Testis (tissue), 2 donors: Measurements from ENCODE around the gene MEMO1.

Experiments
- POLR2A ChIP-seq: fragments of 450-650 bp; IDR thresholded peaks from one replicate; pipeline ENCODE4 v1.6.1; 2017; ENCODE audit warnings: antibody characterized with exemption, mild to moderate bottlenecking, moderate library complexity
- TF ChIP-seq, protein P1 (sequence below), 3 experiments: fragments of 450-650 bp in 2 of 3; fragments of 200-600 bp in 1 of 3; sonication (generic) in 1 of 3; IDR thresholded peaks; one replicate each; pipeline ENCODE4 v1.5.1; 2016 to 2019; ENCODE audit warnings: antibody characterized with exemption in 3 of 3, mild to moderate bottlenecking in 2 of 3, moderate library complexity in 1 of 3

DNA sequence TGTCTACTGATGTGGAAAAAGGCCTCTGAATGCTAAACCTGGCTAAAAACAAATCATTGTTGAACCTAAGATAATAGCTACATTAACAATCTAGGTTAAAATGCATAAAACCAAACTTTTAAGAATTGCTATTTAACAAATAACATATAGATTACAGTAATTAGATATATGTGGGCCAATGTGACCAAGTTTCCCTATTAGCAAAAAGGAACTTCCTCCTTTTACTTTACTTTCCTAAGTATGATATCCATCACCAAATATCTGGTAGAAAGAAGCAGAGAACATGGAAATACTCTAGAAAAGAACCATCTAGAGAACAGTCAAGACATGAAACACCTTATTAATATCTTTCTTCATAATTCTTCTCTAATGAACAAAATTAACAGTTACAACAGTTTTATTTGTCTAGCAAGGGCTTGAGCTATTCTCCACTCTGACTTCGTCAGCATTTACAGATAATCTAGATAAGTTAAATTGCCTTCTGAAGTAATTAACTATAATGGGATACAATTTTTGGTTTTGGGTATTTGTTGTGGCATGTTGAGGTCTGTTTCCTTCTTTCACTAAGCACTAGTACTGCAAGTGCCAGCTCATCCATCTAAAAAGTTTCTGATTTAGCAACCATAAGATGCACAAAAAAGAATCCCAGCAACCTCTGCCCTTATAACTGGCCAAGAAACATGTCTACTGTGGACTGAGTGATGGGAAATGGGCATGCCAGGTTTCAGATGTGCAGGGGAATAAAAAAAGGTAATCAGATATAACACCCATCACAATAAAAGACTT lies 53.3 kb downstream of the MEMO1 start:
- TF ChIP-seq, protein P1, sequence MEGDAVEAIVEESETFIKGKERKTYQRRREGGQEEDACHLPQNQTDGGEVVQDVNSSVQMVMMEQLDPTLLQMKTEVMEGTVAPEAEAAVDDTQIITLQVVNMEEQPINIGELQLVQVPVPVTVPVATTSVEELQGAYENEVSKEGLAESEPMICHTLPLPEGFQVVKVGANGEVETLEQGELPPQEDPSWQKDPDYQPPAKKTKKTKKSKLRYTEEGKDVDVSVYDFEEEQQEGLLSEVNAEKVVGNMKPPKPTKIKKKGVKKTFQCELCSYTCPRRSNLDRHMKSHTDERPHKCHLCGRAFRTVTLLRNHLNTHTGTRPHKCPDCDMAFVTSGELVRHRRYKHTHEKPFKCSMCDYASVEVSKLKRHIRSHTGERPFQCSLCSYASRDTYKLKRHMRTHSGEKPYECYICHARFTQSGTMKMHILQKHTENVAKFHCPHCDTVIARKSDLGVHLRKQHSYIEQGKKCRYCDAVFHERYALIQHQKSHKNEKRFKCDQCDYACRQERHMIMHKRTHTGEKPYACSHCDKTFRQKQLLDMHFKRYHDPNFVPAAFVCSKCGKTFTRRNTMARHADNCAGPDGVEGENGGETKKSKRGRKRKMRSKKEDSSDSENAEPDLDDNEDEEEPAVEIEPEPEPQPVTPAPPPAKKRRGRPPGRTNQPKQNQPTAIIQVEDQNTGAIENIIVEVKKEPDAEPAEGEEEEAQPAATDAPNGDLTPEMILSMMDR (IDR thresholded peaks at IDR 0.05) = no peak
- TF ChIP-seq POLR2A = no peak
